Measurements from ENCODE around the gene MYOM1.
"Not testable (repeated sequence)": the region's sequence is repeated elsewhere in the genome, so short reads cannot be mapped to it uniquely, and the experiment has no call there.

Gene MYOM1

DNA sequence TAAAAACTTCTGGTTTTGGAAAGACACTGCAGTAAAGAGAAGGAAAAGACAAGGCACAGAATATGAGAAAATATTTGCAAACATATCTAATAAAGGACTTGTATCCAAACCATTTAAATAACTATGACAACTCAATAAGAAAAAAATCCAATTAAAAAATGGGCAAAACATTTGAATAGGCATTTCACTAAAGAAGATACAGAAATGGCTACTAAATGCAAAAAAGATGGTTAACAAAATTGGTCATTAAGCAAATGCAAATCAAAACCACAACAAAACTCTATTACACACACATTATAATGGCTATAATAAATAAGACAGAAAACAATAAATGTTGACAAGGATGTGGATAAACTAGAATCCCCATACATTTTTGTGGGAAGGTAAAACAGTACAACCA is 14.5 kb downstream of the MYOM1 start:
- TF ChIP-seq CTCF (IDR thresholded peaks at IDR 0.05; ENCODE audit: control insufficient read depth, insufficient read depth, low read depth, low read length, missing control alignments), result no peak
- no peak overlapping the region for H3K4me3 ChIP-seq (ENCODE audit: control insufficient read depth, low read depth, low read length)
- DNase-seq (ENCODE audit: low read depth), result no peak

GRCh38 chr18:3199942-3200645 is 19.7 kb downstream of the MYOM1 start:
- TF ChIP-seq CTCF (IDR thresholded peaks at IDR 0.05; ENCODE audit: control insufficient read depth, insufficient read depth, low read depth, low read length, missing control alignments), result no peak
- DNase-seq (ENCODE audit: low read depth), result no peak
- H3K4me3 ChIP-seq (ENCODE audit: control insufficient read depth, low read depth, low read length), result no peak overlapping the region

GRCh38 chr18:3198260-3198860 is 21.4 kb downstream of the MYOM1 start:
- not testable (repeated sequence) for H3K4me3 ChIP-seq (ENCODE audit: control insufficient read depth, low read depth, low read length); DNase-seq (ENCODE audit: low read depth)

DNA sequence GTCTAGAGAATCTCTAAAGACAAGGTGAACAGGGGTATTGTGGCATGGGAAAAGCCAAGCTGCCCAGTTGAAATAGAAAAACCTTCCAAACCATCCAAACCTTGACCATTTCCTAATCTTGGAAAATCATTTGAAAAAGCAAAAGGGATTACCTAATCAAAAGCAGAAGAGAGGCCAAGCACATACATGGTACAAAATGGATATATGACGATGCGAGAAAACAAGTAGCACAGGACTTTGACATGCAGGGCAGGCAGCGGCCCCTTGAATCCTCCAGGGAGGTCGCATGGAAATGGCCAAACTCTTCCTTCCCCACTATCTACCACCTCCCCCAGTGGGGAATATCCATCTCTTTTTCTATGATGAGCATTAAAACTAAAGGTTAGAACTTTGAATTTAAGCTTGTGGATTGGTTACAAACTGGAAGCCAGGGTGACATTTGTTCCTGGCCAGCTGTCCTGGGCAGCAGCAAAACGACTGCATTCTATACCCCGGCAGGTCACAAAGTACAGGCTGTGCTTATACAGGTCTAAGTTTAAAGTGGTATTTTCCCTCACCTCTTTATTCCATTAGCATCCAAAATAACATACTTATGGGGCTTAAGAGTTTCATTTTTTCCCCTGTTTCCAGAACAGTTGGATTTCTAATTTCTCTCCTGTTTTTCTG is 24.7 kb downstream of the MYOM1 start:
- TF ChIP-seq CTCF (IDR thresholded peaks at IDR 0.05; ENCODE audit: control insufficient read depth, insufficient read depth, low read depth, low read length, missing control alignments), result no peak
- no peak overlapping the region for H3K4me3 ChIP-seq (ENCODE audit: control insufficient read depth, low read depth, low read length)

DNA sequence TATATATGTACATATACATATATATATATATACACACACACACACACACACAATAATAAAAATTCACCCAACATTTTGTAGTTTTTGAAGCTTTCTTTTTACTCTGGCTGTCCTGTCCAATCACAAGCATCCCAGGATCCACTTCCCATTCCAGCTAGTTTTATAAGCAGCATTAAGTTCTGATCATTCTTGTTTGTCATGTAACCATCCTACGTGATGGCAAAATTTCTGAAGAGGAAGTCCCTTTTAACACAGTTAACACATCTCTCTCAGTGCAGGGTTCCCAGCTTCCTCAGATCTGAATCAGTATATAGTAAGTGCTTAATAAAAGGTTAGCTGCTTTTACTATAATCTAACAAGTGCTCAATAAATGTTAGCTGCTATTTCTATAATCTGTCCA is 26.4 kb downstream of the MYOM1 start:
- DNase-seq (ENCODE audit: low read depth), result no peak
- no peak for TF ChIP-seq CTCF (IDR thresholded peaks at IDR 0.05; ENCODE audit: control insufficient read depth, insufficient read depth, low read depth, low read length, missing control alignments)
- H3K4me3 ChIP-seq (ENCODE audit: control insufficient read depth, low read depth, low read length), result no peak overlapping the region

More for the DNA sequence above, 24.7 kb downstream of the MYOM1 start:
- DNase-seq (ENCODE audit: low read depth), result no peak

GRCh38 chr18:3192752-3193151 is 27.0 kb downstream of the MYOM1 start:
- TF ChIP-seq CTCF (IDR thresholded peaks at IDR 0.05; ENCODE audit: control insufficient read depth, insufficient read depth, low read depth, low read length, missing control alignments), result no peak
- DNase-seq (ENCODE audit: low read depth), result no peak
- H3K4me3 ChIP-seq (ENCODE audit: control insufficient read depth, low read depth, low read length), result no peak overlapping the region

GRCh38 chr18:3192286-3192685 is 27.5 kb downstream of the MYOM1 start:
- no peak overlapping the region for H3K4me3 ChIP-seq (ENCODE audit: control insufficient read depth, low read depth, low read length)
- no peak for TF ChIP-seq CTCF (IDR thresholded peaks at IDR 0.05; ENCODE audit: control insufficient read depth, insufficient read depth, low read depth, low read length, missing control alignments)
- no peak for DNase-seq (ENCODE audit: low read depth)

Measured in AG09309 (cell line).